ENCODE results near the gene HP1BP3.
"Not testable (repeated sequence)": the region's sequence is repeated elsewhere in the genome, so short reads cannot be mapped to it uniquely, and the experiment has no call there.

HP1BP3 gene

GRCh38 chr1:20726118-20726911 is 60.8 kb downstream of the HP1BP3 start:
- DNase-seq: no peak

- DNase-seq: no peak
Measured at GRCh38 chr1:20725189-20726117, 61.7 kb downstream of the HP1BP3 start.

GRCh38 chr1:20724364-20725188 is 62.5 kb downstream of the HP1BP3 start:
- DNase-seq: no peak

GRCh38 chr1:20723537-20724363 is 63.4 kb downstream of the HP1BP3 start:
- DNase-seq: no peak

GRCh38 chr1:20723159-20723536 is 64.0 kb downstream of the HP1BP3 start:
- DNase-seq: no peak

GRCh38 chr1:20721117-20722061 is 65.7 kb downstream of the HP1BP3 start:
- DNase-seq: no peak

- DNase-seq: no peak
Measured at GRCh38 chr1:20720631-20721091, 66.4 kb downstream of the HP1BP3 start.

GRCh38 chr1:20719871-20720620 is 67.1 kb downstream of the HP1BP3 start:
- no peak for DNase-seq

GRCh38 chr1:20719261-20719660 is 67.8 kb downstream of the HP1BP3 start:
- no peak for DNase-seq

GRCh38 chr1:20718343-20718882 is 68.7 kb downstream of the HP1BP3 start:
- not testable (repeated sequence) for DNase-seq

GRCh38 chr1:20717452-20718342 is 69.4 kb downstream of the HP1BP3 start, which contains the start of gene KIF17:
KIF17 (minus strand) TSS chr1:20718007; CDS start chr1:20717706, 301 bp downstream.
- DNase-seq: peak in 3 of 4 experiments; percentile 21 to 54 (median 37)

GRCh38 chr1:20716232-20716631 is 70.9 kb downstream of the HP1BP3 start:
- no peak for DNase-seq

GRCh38 chr1:20715406-20715805 is 71.7 kb downstream of the HP1BP3 start:
- DNase-seq: no peak

GRCh38 chr1:20713440-20713839 is 73.7 kb downstream of the HP1BP3 start:
- DNase-seq: no peak

GRCh38 chr1:20712215-20712577 is 74.9 kb downstream of the HP1BP3 start:
- no peak for DNase-seq

GRCh38 chr1:20711285-20712214 is 75.6 kb downstream of the HP1BP3 start:
- no peak for DNase-seq

Data from activated naive CD4-positive, alpha-beta T cell (primary cell).